PC-3 (cell line): ENCODE measurements around the gene SP1. TPM values are rescaled to one million over a fixed set of nuclear protein-coding genes. Genes with fewer than 3 reads are reported as not detected.

Experiments used
- ATAC-seq: fragments of 200-7000 bp; cut with Tn5 transposase; 2 replicates; pipeline ENCODE4 v1.9.1; 2020; ENCODE audit warnings: mild to moderate bottlenecking, moderate library complexity
- BruUV-seq: library from RNA; stranded (reverse); fragments of 400-500 nt; replicated peaks from 2 replicates; lab custom pipeline; 2021; lab: Mats Ljungman, UMichigan
- CTCF ChIA-PET: fragments of 300-600 bp; sonication (Branson Sonifier 250); formaldehyde crosslinking; loops from one replicate; lab custom pipeline; 2022; ENCODE audit warnings: antibody characterized with exemption; lab: Charles Lee
- POLR2A ChIA-PET: fragments of 300-600 bp; sonication (Branson Sonifier 250); formaldehyde crosslinking; loops from one replicate; lab custom pipeline; 2022; ENCODE audit warnings: antibody characterized with exemption; ENCODE audit not compliant: unreplicated experiment; lab: Charles Lee
- DNase-seq: peaks from one replicate; pipeline ENCODE4 v3.0.0-alpha.2; 2015
- H2AFZ ChIP-seq: fragments of 300-600 bp; sonication (generic); 2 replicates; pipeline ENCODE4 v1.6.0; 2016; ENCODE audit warnings: antibody characterized with exemption, low read length
- H3F3A ChIP-seq: fragments of 300-600 bp; sonication (generic); one replicate; pipeline ENCODE4 v1.6.0; 2017; ENCODE audit warnings: antibody characterized with exemption, low read length, control low read depth, mild to moderate bottlenecking; ENCODE audit not compliant: unreplicated experiment
- H3K27ac ChIP-seq: fragments of 300-600 bp; sonication (generic); 2 replicates; pipeline ENCODE4 v1.5.1; 2016; ENCODE audit warnings: mild to moderate bottlenecking, low read length
- H3K27me3 ChIP-seq: fragments of 300-600 bp; sonication (generic); 2 replicates; pipeline ENCODE4 v1.6.1; 2016; ENCODE audit warnings: low read length, mixed read lengths
- H3K36me3 ChIP-seq: fragments of 300-600 bp; sonication (generic); 2 replicates; pipeline ENCODE4 v1.6.1; 2016; ENCODE audit warnings: low read depth, mixed run types, low read length, mixed read lengths
- H3K4me1 ChIP-seq: fragments of 300-600 bp; sonication (generic); 2 replicates; pipeline ENCODE4 v1.5.1; 2016; ENCODE audit warnings: low read length; ENCODE audit not compliant: insufficient read depth
- H3K4me2 ChIP-seq: fragments of 300-600 bp; sonication (generic); 2 replicates; pipeline ENCODE4 v1.6.0; 2016; ENCODE audit warnings: low read length
- H3K4me3 ChIP-seq: fragments of 300-600 bp; sonication (generic); 2 replicates; pipeline ENCODE4 v1.5.1; 2016; ENCODE audit warnings: mild to moderate bottlenecking, low read length, mixed read lengths
- H3K79me2 ChIP-seq: fragments of 300-600 bp; sonication (generic); 2 replicates; pipeline ENCODE4 v1.6.1; 2017; ENCODE audit warnings: low read length, mixed read lengths
- H3K9ac ChIP-seq: fragments of 300-600 bp; sonication (generic); 2 replicates; pipeline ENCODE4 v1.6.0; 2016; ENCODE audit warnings: mild to moderate bottlenecking, low read length
- H3K9me2 ChIP-seq: fragments of 300-600 bp; sonication (generic); replicated peaks from 2 replicates; pipeline ENCODE4 v1.6.1; 2016; ENCODE audit warnings: mixed run types, low read length, mixed read lengths
- H3K9me3 ChIP-seq: fragments of 300-600 bp; sonication (generic); 2 replicates; pipeline ENCODE4 v1.6.1; 2016; ENCODE audit warnings: low read length, mixed read lengths
- H4K20me1 ChIP-seq: fragments of 300-600 bp; sonication (generic); 2 replicates; pipeline ENCODE4 v1.6.1; 2016; ENCODE audit warnings: low read length, mixed read lengths
- EZH2 ChIP-seq: fragments of 300-600 bp; sonication (generic); IDR thresholded peaks from one replicate; pipeline ENCODE4 v1.6.1; 2017; ENCODE audit warnings: antibody characterized with exemption, mild to moderate bottlenecking, low read length; ENCODE audit not compliant: unreplicated experiment
- EZH2phosphoT487 ChIP-seq: fragments of 300-600 bp; sonication (generic); IDR thresholded peaks from 2 replicates; pipeline ENCODE4 v1.6.1; 2018; ENCODE audit warnings: mild to moderate bottlenecking, antibody characterized with exemption, low read length, borderline replicate concordance
- intact Hi-C: fragments of 100-400 bp; cut with micrococcal nuclease; formaldehyde crosslinking; loops from 2 replicates; pipeline ENCODE4 v1.9.0; 2023
- total RNA-seq: library from RNA; depleted of rRNA; stranded (reverse); fragments of >200 nt; gene quantifications from 2 replicates; pipeline ENCODE4 v1.2.3, GENCODE V29; 2014
- TF ChIP-seq, protein P1 (sequence below): fragments of 300-600 bp; sonication (generic); conservative IDR thresholded peaks from 2 replicates; pipeline ENCODE4 v1.5.1; 2017; ENCODE audit warnings: antibody characterized with exemption, low read depth, mild to moderate bottlenecking, low read length

SP1 gene
- total RNA-seq, 1 experiment from 2014 or later: 49.7 TPM

DNA sequence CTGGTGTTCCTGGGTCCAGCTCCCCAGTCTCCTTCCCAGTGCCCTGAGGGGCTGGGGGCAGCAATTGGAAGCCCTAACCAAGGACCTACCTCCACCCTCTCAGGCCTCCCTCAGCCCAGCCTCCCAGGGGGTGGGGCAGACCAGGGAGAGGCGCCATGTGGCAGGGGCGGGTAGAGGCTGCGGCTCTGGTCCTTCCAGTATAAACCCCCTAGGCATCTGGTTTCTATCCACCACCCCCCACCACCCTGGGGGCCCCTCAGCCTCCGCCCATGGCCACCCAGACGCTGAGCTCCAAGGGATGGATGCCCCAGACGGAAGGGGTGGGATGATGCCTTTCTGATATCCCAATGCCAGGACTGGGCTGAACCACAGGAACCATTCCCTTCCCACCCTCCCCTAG, 41.1 kb upstream of the SP1 start:
- Histone ChIP-seq H3K9me2 (no peaks in the 10 kb centered on the region), H3K4me2 (no peak overlapping the region), H3K9ac (no peak overlapping the region), H3K36me3 (no peaks in the 10 kb centered on the region), H3K9me3 (no peaks in the 10 kb centered on the region), H3K4me1 (no peaks in the 10 kb centered on the region), H3K27me3 (no peaks in the 10 kb centered on the region), H3K27ac (no peak overlapping the region), H4K20me1 (no peaks in the 10 kb centered on the region), H3F3A (no peaks in the 10 kb centered on the region), H3K79me2 (no peaks in the 10 kb centered on the region), H2AFZ (no peak overlapping the region), H3K4me3 (no peak overlapping the region)
- POLR2A ChIA-PET: no interaction called here
- intact Hi-C loops: no loop called here
- BruUV-seq: no TSS peak
- CTCF ChIA-PET: no interaction called here
- TF ChIP-seq, protein P1, sequence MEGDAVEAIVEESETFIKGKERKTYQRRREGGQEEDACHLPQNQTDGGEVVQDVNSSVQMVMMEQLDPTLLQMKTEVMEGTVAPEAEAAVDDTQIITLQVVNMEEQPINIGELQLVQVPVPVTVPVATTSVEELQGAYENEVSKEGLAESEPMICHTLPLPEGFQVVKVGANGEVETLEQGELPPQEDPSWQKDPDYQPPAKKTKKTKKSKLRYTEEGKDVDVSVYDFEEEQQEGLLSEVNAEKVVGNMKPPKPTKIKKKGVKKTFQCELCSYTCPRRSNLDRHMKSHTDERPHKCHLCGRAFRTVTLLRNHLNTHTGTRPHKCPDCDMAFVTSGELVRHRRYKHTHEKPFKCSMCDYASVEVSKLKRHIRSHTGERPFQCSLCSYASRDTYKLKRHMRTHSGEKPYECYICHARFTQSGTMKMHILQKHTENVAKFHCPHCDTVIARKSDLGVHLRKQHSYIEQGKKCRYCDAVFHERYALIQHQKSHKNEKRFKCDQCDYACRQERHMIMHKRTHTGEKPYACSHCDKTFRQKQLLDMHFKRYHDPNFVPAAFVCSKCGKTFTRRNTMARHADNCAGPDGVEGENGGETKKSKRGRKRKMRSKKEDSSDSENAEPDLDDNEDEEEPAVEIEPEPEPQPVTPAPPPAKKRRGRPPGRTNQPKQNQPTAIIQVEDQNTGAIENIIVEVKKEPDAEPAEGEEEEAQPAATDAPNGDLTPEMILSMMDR: no peak
- no peak for TF ChIP-seq EZH2phosphoT487
- TF ChIP-seq EZH2: no peak
- DNase-seq (no peak), ATAC-seq (no peak)

DNA sequence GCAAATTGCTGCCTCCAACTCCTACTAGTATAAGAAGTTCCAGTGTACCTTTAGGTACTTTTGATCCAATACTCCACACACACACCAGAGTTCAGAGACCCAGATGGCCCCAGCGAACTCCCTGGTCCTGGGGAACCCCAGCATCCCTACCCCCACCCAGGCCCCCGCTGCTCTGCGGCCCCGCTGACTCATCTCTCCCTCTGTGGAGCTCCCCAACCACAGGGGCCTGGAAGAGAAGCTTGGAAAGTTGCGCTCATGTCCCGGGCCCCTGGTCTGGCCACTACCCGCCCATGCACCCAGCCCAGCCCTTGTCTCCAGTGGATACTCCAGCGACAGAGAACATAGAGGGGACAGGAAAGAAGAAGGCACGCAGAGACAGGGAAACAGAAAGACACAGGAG, 39.6 kb upstream of the SP1 start:
- ChIA-PET CTCF (no interaction called here), POLR2A (no interaction called here)

DNA sequence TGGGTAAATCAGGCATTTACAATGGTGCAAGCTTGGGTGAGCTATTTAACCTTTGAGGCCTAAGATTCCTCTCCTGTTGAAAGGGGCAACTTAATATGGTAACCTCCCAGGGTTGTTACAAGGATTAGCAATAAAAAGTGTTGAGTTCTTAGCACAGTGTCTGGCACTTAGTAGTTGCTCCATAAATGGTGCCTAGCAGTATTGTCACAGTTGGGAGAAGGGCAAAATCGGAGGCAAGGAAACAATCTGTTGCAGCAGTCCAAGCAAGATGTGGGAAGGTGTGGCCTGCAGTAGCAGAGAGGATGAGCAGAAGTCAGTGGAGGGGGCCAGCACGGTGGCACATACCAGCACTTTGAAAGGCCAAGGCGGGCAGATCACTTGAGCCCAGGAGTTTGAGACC, 36.5 kb upstream of the SP1 start:
- Histone ChIP-seq H3K4me1 (peaks cover 3% of the 10 kb centered on the region; the same call in 1 of the 2 replicates), H3K27me3 (no peaks in the 10 kb centered on the region), H3K9me2 (no peaks in the 10 kb centered on the region), H3K27ac (no peak overlapping the region), H3K9ac (no peak overlapping the region), H3K9me3 (no peaks in the 10 kb centered on the region), H3F3A (no peaks in the 10 kb centered on the region), H2AFZ (no peak overlapping the region), H3K79me2 (no peaks in the 10 kb centered on the region), H3K4me2 (no peak overlapping the region), H3K36me3 (no peaks in the 10 kb centered on the region), H3K4me3 (no peak overlapping the region), H4K20me1 (no peaks in the 10 kb centered on the region)
- DNase-seq (no peak), ATAC-seq (no peak)
- CTCF ChIA-PET: no interaction called here
- intact Hi-C loops: no loop called here
- POLR2A ChIA-PET: interaction anchor here (0.6 kb wide), 1 partner anchor 64 kb away, joined by 6 read pairs; no protein-coding TSS in a partner anchor
- TF ChIP-seq EZH2 (no peak), EZH2phosphoT487 (no peak)
- TF ChIP-seq, protein P1: no peak
- BruUV-seq: no TSS peak

More for the DNA sequence above, 39.6 kb upstream of the SP1 start:
- no peak overlapping the region for H3K27ac ChIP-seq
- no peak overlapping the region for H3K4me3 ChIP-seq
- H2AFZ ChIP-seq: no peak overlapping the region
- no peaks in the 10 kb centered on the region for H3K9me2 ChIP-seq
- TF ChIP-seq EZH2phosphoT487 (no peak), EZH2 (no peak)
- TF ChIP-seq, protein P1: no peak
- H3K9me3 ChIP-seq: no peaks in the 10 kb centered on the region
- H3K4me2 ChIP-seq: no peak overlapping the region
- H4K20me1 ChIP-seq: no peaks in the 10 kb centered on the region
- H3K27me3 ChIP-seq: no peaks in the 10 kb centered on the region
- H3K4me1 ChIP-seq: peaks cover 3% of the 10 kb centered on the region; the same call in 1 of the 2 replicates
- no peak overlapping the region for H3K9ac ChIP-seq
- no peaks in the 10 kb centered on the region for H3K36me3 ChIP-seq
- H3K79me2 ChIP-seq: no peaks in the 10 kb centered on the region
- DNase-seq (no peak), ATAC-seq (no peak)
- intact Hi-C loops: no loop called here
- no TSS peak for BruUV-seq
- H3F3A ChIP-seq: no peaks in the 10 kb centered on the region
